Activated T-cell treated with anti-CD3 and anti-CD28 coated beads, Interleukin-2, amount 50 U/mL, for 72 hours (primary cell): ENCODE data around the gene DCUN1D3. TPM values are rescaled to one million over a fixed set of nuclear protein-coding genes. Genes with fewer than 3 reads are reported as not detected.
"Not testable (repeated sequence)": the region's sequence is repeated elsewhere in the genome, so short reads cannot be mapped to it uniquely, and the experiment has no call there.

Source experiments
- ATAC-seq, 2 donors: fragments of 150-1000 bp; cut with Tn5 transposase; replicated peaks in 1 of 2; 2 replicates each; pipeline ENCODE4 v1.10.0; 2021; ENCODE audit warnings: moderate library complexity in 2 of 2, mild to moderate bottlenecking in 1 of 2
- DNase-seq, 2 donors: peaks; one replicate each; pipeline ENCODE4 v3.0.0; 2021 to 2022; ENCODE audit warnings: mixed read lengths in 1 of 2
- H3K27ac Mint-ChIP-seq: one replicate; pipeline ENCODE4 v1.8.0; 2022; ENCODE audit warnings: mild to moderate bottlenecking, moderate library complexity, mixed read lengths
- H3K27me3 Mint-ChIP-seq: one replicate; pipeline ENCODE4 v1.8.0; 2022; ENCODE audit warnings: low read depth, mixed read lengths
- H3K36me3 Mint-ChIP-seq, 2 donors: one replicate each; pipeline ENCODE4 v1.8.0; 2022; ENCODE audit warnings: mixed read lengths in 2 of 2, mild to moderate bottlenecking in 1 of 2; ENCODE audit not compliant: insufficient read depth in 2 of 2
- H3K4me1 Mint-ChIP-seq: one replicate; pipeline ENCODE4 v1.8.0; 2022; ENCODE audit warnings: low read depth, mixed read lengths
- H3K4me3 Mint-ChIP-seq, 2 donors: one replicate each; pipeline ENCODE4 v1.8.0; 2022; ENCODE audit warnings: mild to moderate bottlenecking in 2 of 2, mixed read lengths in 2 of 2, moderate library complexity in 2 of 2
- H3K9me3 Mint-ChIP-seq, 2 donors: one replicate each; pipeline ENCODE4 v1.8.0; 2022; ENCODE audit warnings: mixed read lengths in 2 of 2
- total RNA-seq, 2 donors: library from RNA; stranded (reverse); gene quantifications; one replicate each; pipeline ENCODE4 v1.2.3, GENCODE V29; 2022

Gene DCUN1D3
- total RNA-seq, 2 donors from 2014 or later, result 5.7 to 9.9 TPM

DNA sequence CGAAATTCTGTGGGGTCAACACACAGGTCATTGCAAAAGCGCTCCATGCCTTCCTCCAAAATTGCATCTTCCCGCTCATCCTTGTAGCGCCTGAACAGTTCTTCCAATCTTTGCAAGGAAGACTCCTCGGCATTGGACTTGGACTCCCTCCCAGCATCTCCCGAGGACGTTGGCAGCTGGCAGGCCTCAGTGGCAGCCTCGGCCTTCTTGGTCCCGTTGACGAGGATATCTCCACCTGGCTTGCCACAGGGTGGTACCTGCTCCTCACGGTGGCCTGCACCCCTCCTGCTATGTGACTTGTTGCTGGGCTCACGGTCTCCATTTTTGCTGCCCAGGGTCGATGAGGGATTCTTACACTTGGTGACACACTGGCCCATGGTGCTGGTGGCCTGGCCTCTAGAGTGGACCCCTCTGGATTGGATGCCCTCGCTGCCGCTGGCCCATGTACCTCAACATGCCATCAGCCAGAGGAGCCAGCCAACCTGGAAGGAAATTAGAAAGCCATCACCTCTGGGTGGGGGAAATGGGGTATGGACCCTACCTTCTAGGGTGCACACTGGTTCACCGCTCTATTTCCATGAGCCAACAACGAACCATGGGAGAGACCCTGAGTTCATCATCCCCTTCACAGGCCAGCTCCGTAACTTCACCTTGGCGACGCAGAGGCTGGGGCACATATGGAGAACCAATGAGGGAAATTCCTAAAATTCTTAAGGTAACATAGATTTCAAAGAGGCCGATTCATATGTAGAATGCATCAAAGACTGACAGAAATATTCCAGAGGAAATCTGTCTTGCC, 37.8 kb downstream of the DCUN1D3 start:
- Mint-ChIP-seq H3K4me3 (no peak overlapping the region), H3K4me1 (peaks cover 29% of the 10 kb centered on the region), H3K27me3 (no peaks in the 10 kb centered on the region), H3K9me3 (no peaks in the 10 kb centered on the region), H3K27ac (no peak overlapping the region), H3K36me3 (peaks cover 0 to 14% of the 10 kb centered on the region in 2 donors)
- DNase-seq (no peak), ATAC-seq (no peak)

DNA sequence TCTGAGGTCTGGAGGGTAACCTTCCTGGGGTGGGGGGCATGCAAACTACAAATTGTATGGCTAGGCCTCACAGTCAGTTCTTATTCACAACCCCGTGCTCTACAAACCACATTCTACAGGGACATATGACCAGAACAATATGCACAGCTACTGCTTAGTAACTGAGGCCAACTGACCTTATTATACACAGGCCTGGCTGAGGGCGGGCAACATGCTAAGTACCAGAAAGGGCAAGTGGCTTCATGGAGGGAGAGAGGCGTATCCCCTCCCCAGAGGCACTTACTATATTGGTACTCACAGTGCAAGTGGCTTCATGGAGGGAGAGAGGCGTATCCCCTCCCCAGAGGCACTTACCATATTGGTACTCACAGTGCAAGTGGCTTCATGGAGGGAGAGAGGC, 39.2 kb downstream of the DCUN1D3 start:
- H3K27ac Mint-ChIP-seq, ATAC-seq, H3K4me3 Mint-ChIP-seq, DNase-seq, H3K9me3 Mint-ChIP-seq, H3K27me3 Mint-ChIP-seq: not testable (repeated sequence)
- peaks cover 0 to 14% of the 10 kb centered on the region in 2 donors for H3K36me3 Mint-ChIP-seq
- H3K4me1 Mint-ChIP-seq, result peaks cover 15% of the 10 kb centered on the region

DNA sequence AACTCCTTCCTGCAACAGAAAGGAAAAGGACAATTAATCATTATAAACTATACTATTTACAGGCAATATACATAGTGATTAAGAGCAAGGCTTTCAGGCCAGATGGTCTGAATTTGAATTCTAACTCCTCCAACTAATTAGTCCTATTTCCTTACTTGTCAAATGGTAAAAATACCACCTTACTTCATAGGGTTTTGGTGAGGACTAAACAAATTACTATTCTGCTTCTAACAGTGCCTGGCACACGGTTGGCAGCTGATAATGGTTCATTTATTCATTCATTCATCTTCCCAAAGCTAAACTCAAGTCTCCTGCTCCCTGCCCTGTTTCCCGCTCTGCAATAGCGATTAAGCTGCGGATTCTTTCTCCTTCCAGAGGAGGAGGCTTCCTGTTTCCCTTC, 39.8 kb downstream of the DCUN1D3 start:
- Mint-ChIP-seq H3K9me3 (no peaks in the 10 kb centered on the region), H3K4me3 (no peak overlapping the region), H3K36me3 (peaks cover 0 to 14% of the 10 kb centered on the region in 2 donors), H3K27ac (no peak overlapping the region), H3K4me1 (peaks cover 9% of the 10 kb centered on the region), H3K27me3 (no peaks in the 10 kb centered on the region)
- DNase-seq, result no peak
- ATAC-seq, result no peak

DNA sequence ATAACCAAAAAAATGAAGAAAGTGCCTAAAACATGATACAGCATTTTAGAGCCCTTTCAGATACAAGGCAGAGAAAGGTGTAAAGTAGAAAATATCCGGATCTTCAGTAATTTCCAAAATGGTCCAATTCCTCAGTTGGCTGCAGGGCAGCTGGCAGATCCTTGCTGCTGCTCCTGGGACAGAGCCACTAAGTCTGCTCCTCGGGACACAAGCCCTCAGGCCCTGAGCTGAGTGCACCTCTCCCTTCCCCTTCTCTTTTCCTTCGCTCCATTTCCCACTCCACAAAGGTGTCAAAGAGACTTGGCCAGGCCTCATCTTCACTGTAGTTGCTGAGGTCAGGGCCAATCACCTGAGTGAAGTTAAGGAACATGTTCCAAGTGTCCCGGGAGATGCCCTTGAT, 40.5 kb downstream of the DCUN1D3 start:
- H3K4me1 Mint-ChIP-seq, result peaks cover 3% of the 10 kb centered on the region
- DNase-seq (no peak), ATAC-seq (no peak)
- H3K36me3 Mint-ChIP-seq, result peaks cover 0 to 14% of the 10 kb centered on the region in 2 donors
- H3K27me3 Mint-ChIP-seq, result no peaks in the 10 kb centered on the region
- H3K27ac Mint-ChIP-seq, result no peak overlapping the region
- H3K9me3 Mint-ChIP-seq, result no peaks in the 10 kb centered on the region
- H3K4me3 Mint-ChIP-seq, result no peak overlapping the region

DNA sequence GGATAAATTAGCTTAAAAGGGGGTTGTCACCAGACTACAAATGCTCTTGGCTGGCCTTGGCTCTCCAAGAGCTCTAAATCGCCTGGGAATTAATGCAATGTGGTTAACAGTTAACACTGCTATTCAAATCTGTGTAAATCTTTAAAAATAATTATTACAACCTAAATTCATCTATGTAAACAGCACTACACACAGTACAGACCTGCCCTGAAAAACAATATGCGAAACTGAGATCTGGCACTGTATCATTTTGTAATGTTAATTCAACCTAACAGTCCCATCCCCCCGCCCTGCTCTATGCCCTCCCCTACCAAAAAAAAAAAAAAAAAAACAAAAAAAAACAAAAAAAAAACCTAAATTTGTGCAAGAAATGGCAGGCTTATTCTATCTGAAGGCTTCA, 40.9 kb downstream of the DCUN1D3 start:
- Mint-ChIP-seq H3K27me3 (no peaks in the 10 kb centered on the region), H3K27ac (no peak overlapping the region), H3K4me3 (no peak overlapping the region), H3K9me3 (no peaks in the 10 kb centered on the region), H3K36me3 (peaks cover 0 to 14% of the 10 kb centered on the region in 2 donors), H3K4me1 (no peaks in the 10 kb centered on the region)
- ATAC-seq (no peak), DNase-seq (no peak)

DNA sequence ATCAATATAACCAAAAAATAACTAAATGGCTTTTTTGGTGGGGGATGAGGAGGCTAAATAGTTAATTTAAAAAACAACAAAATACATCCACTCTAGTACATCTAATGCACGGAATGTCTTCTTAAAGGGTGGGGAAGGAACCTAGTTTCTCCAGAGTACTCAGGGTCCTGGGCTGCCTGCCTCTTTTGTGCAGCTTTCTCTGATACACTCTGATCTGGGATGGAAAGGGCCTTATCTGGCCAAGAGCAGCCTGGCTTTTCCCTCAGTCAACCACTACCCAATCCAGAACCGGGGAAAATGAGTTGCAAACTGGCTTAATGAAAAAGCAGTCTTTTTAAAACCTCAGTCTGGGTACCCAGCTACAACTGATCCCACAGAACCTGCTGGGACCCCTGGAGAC, 42.9 kb downstream of the DCUN1D3 start:
- Mint-ChIP-seq H3K36me3 (peaks cover 0 to 12% of the 10 kb centered on the region in 2 donors), H3K4me3 (no peak overlapping the region), H3K27me3 (no peaks in the 10 kb centered on the region), H3K9me3 (no peaks in the 10 kb centered on the region), H3K4me1 (no peaks in the 10 kb centered on the region), H3K27ac (no peak overlapping the region)
- DNase-seq (no peak), ATAC-seq (no peak)

DNA sequence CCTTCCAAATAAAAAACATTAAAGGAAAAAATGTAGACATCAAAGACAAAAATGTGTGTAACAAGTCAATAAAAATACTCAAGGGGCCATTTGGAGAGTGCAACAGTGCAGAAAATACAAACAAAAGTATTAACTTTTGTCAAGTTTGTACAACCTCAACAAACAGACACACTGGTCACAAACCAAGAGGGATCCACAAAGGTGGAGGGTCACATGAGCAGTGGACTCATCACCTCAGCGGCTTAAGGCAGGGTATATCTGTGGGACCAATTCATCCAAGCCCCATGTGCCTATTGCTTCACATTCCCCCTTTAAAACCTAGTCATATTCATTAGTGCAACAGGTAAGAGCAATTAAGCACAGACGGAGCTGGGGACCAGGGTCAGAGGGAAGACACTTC, 45.2 kb downstream of the DCUN1D3 start:
- no peaks in the 10 kb centered on the region for H3K9me3 Mint-ChIP-seq
- ATAC-seq (no peak), DNase-seq (no peak)
- peaks cover 3% of the 10 kb centered on the region for H3K4me1 Mint-ChIP-seq
- H3K36me3 Mint-ChIP-seq, result peaks cover 0 to 3% of the 10 kb centered on the region in 2 donors
- no peak overlapping the region for H3K4me3 Mint-ChIP-seq
- no peak overlapping the region for H3K27ac Mint-ChIP-seq
- no peaks in the 10 kb centered on the region for H3K27me3 Mint-ChIP-seq

DNA sequence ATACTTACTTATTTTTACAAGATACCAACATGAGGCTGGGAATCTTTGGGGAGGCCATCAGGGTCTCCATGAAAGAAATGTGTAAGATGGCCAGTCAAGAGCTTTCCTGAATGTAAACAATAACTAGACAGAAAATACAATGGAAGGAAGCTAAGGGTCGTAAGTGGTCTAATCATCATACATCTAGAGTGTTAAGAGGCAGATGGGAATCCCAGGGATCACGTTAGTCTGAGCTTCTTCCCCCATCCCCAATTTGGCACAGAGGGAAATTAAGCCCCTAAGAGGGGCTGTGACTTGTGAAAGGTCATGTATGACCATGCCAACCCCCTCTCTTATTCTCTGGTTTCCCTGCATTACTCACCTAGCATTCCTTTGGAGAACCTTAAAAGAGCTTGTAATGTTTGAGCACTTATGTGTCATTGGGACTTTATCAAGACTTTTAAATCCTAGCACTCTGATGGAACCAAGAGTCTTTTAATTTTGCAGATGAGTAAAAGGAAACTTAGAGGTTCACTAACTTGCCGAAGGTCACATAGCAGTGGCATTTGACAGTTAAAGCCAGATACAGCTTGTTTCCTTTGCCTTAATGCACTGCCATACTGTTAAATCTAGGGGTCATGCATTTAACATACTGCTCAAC, 46.1 kb downstream of the DCUN1D3 start:
- Mint-ChIP-seq H3K27me3 (no peaks in the 10 kb centered on the region), H3K9me3 (no peaks in the 10 kb centered on the region), H3K4me1 (peaks cover 4% of the 10 kb centered on the region), H3K36me3 (no peaks in the 10 kb centered on the region), H3K4me3 (no peak overlapping the region), H3K27ac (peak overlapping the region; percentile 48)
- DNase-seq (no peak), ATAC-seq (no peak)

DNA sequence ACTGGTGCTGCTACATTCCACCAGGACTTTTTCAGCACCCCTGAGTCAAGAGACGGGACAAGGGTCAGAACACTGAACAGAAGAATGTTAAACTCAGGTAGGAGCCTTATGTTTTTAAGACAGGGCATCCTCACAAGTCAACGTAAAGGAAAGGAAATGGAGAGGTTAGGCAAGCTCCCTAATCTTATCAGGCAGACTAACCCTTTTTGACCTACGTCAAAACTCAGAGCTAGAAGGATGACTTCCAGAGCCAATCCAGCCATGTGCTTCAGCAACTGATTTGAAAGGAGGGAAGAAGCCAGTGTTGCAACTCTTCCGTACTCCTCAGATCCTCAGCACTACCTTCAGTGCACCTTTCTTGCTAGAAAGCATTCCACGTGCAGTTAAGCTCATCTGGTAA, 47.0 kb downstream of the DCUN1D3 start:
- DNase-seq (no peak), ATAC-seq (no peak)
- Mint-ChIP-seq H3K4me3 (no peak overlapping the region), H3K9me3 (no peaks in the 10 kb centered on the region), H3K27ac (peak overlapping the region; percentile 14), H3K27me3 (no peaks in the 10 kb centered on the region), H3K4me1 (peaks cover 4% of the 10 kb centered on the region), H3K36me3 (no peaks in the 10 kb centered on the region)

DNA sequence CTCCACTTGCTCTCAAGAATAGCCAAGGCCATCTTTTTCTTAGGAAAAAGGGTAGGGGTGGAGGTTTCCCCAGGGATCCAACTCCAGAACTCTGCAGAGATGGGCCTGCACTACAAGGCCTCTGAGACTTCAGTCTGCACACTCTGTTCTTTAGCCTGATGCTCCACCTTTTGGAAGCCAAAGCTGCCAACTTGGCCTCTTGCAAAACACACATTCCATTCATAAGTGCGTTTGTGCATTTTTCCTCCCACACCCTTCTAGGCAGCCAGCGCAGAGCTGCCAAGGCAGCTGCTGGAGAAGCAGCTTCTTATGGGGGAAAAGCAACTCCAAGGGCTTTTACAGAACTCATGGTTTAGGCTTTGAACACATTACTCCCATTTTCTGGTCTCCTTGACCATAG, 48.6 kb downstream of the DCUN1D3 start:
- Mint-ChIP-seq H3K4me3 (no peak overlapping the region), H3K4me1 (peaks cover 4% of the 10 kb centered on the region), H3K27ac (no peak overlapping the region), H3K36me3 (no peaks in the 10 kb centered on the region), H3K27me3 (no peaks in the 10 kb centered on the region), H3K9me3 (no peaks in the 10 kb centered on the region)
- ATAC-seq (no peak), DNase-seq (no peak)

DNA sequence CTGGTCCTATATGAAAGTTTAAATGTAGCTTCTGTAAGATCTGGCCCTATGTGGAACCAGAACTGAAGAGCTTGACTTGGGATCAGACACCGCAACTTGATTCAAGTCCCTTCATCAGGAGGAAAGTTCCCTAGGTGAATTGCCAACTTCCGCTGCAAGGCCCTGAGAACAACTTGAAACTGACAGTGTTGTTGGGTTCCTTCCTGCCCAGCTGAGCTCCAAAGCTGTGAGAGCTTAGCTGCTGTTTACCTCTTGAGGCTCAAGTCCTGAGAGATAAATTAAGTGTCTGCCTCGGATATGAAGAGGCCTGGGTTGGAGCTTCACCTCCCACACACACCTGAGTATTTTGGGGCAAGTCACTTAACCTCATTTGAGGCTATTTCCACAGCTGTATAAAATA, 49.2 kb downstream of the DCUN1D3 start:
- H3K4me3 Mint-ChIP-seq, result no peak overlapping the region
- H3K9me3 Mint-ChIP-seq, result no peaks in the 10 kb centered on the region
- ATAC-seq (no peak), DNase-seq (no peak)
- no peak overlapping the region for H3K27ac Mint-ChIP-seq
- no peaks in the 10 kb centered on the region for H3K36me3 Mint-ChIP-seq
- peaks cover 4% of the 10 kb centered on the region for H3K4me1 Mint-ChIP-seq
- no peaks in the 10 kb centered on the region for H3K27me3 Mint-ChIP-seq

DNA sequence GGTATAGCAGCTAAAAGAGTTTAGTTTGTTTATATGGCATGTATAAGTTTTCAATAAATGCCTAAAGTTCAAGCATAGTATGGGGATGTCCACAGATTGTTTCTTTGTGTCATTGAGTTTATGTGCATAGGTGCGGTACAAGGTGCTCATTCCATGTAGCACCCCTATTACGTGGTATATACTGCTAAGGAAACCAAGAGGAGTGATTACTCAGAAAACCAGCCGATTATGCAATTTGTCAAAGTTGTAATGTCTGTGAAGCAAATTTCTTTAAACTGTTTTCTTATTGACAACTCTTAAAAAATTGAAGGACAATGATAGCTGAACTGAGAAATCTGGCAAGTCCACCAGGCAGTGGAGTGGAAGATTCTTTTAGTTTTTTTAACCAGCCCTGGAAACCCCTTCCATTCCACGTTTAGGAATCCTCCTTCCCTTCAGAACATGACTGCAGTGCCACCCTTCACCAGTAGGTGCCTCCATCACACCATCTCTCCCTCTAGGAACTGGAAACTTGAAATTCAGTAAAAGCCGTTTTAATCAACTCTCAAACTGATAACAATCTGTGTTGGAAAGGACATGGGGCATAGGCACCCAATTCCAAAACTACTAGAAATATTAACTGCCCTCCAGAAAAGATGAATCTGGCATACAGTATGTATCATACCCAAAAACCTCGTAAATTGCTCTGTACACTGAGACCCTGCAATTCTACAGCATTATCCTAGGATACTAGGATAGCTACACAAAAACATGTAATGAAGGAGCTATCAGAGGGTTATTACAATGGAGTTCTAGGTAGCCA, 50.4 kb downstream of the DCUN1D3 start:
- Mint-ChIP-seq H3K9me3 (no peaks in the 10 kb centered on the region), H3K27me3 (no peaks in the 10 kb centered on the region), H3K4me3 (no peak overlapping the region), H3K4me1 (peaks cover 10% of the 10 kb centered on the region), H3K36me3 (no peaks in the 10 kb centered on the region), H3K27ac (no peak overlapping the region)
- peak in 1 of 2 donors; percentile 56 for ATAC-seq
- DNase-seq, result peak; percentile 58 to 68

DNA sequence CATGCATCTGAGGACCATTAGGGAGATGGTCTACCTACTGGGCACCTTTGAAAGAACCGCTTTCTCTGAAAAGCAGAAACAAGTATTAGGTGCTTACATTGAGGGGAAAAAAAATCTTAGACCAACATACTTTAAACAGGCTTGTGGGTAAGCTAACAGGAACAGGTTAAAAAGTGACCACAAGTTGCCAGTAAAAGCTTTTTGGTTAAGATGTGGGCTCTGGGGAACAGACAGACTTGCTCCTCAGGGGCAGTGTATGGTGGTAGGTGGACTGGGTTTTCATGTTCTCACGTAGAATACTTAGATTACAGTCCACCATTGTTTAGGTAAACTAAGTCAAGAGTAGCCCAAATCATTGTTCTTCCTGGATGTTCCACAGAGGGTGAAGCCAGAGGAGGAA, 52.6 kb downstream of the DCUN1D3 start:
- DNase-seq (no peak), ATAC-seq (no peak)
- H3K4me3 Mint-ChIP-seq, result no peak overlapping the region
- H3K27me3 Mint-ChIP-seq, result no peaks in the 10 kb centered on the region
- H3K9me3 Mint-ChIP-seq, result no peaks in the 10 kb centered on the region
- peaks cover 0 to 4% of the 10 kb centered on the region in 2 donors for H3K36me3 Mint-ChIP-seq
- H3K27ac Mint-ChIP-seq, result no peak overlapping the region
- peaks cover 22% of the 10 kb centered on the region for H3K4me1 Mint-ChIP-seq
